H9 (cell line): ENCODE measurements around the gene ARMC5. TPM values are rescaled to one million over a fixed set of nuclear protein-coding genes. Genes with fewer than 3 reads are reported as not detected.

ENCODE experiments used
- DNase-seq: peaks from one replicate; pipeline ENCODE4 v3.0.0-alpha.2; 2017
- H2AFZ ChIP-seq: one replicate; pipeline ENCODE4 v1.6.1; 2013; ENCODE audit warnings: mild to moderate bottlenecking, low read length, control low read depth, moderate library complexity
- H2AK5ac ChIP-seq: 2 replicates; pipeline ENCODE4 v1.6.1; 2013; ENCODE audit warnings: low read length, control low read depth, mixed read lengths; ENCODE audit not compliant: insufficient read length
- H2BK120ac ChIP-seq: one replicate; pipeline ENCODE4 v1.6.1; 2013; ENCODE audit warnings: low read depth, mild to moderate bottlenecking, low read length, control low read depth, inconsistent platforms; ENCODE audit not compliant: poor library complexity, severe bottlenecking
- H2BK12ac ChIP-seq: 2 replicates; pipeline ENCODE4 v1.6.1; 2013; ENCODE audit warnings: low read length, control low read depth, mixed read lengths, low read depth; ENCODE audit not compliant: insufficient read length
- H2BK15ac ChIP-seq: 2 replicates; pipeline ENCODE4 v1.6.1; 2013; ENCODE audit warnings: low read depth, low read length, control low read depth
- H2BK20ac ChIP-seq: one replicate; pipeline ENCODE4 v1.6.1; 2013; ENCODE audit warnings: low read depth, mild to moderate bottlenecking, low read length, control low read depth, inconsistent platforms; ENCODE audit not compliant: poor library complexity, severe bottlenecking
- H2BK5ac ChIP-seq: 2 replicates; pipeline ENCODE4 v1.6.1; 2013; ENCODE audit warnings: low read length, control low read depth, mixed read lengths; ENCODE audit not compliant: insufficient read length
- H3K14ac ChIP-seq: 2 replicates; pipeline ENCODE4 v1.6.1; 2013; ENCODE audit warnings: low read length, control low read depth; ENCODE audit not compliant: insufficient read depth
- H3K18ac ChIP-seq: 2 replicates; pipeline ENCODE4 v1.6.1; 2013; ENCODE audit warnings: low read depth, mild to moderate bottlenecking, mixed read lengths, low read length, control low read depth; ENCODE audit not compliant: insufficient read length
- H3K23ac ChIP-seq: 2 replicates; pipeline ENCODE4 v1.6.1; 2013; ENCODE audit warnings: low read length, control low read depth, mixed read lengths, low read depth; ENCODE audit not compliant: insufficient read length
- H3K23me2 ChIP-seq: 2 replicates; pipeline ENCODE4 v1.6.1; 2013; ENCODE audit warnings: low read depth, mild to moderate bottlenecking, mixed read lengths, low read length, control low read depth; ENCODE audit not compliant: insufficient read length, poor library complexity, severe bottlenecking
- H3K27ac ChIP-seq: 2 replicates; pipeline ENCODE4 v1.5.1; 2013; ENCODE audit warnings: low read length, control low read depth, mixed read lengths, low read depth; ENCODE audit not compliant: insufficient read length
- H3K27me3 ChIP-seq: 2 replicates; pipeline ENCODE4 v1.6.1; 2013; ENCODE audit warnings: low read length, control low read depth, inconsistent platforms; ENCODE audit not compliant: insufficient read depth
- H3K4ac ChIP-seq: 2 replicates; pipeline ENCODE4 v1.6.1; 2013; ENCODE audit warnings: low read depth, mild to moderate bottlenecking, control low read depth, inconsistent platforms, low read length, moderate library complexity
- H3K4me1 ChIP-seq: 2 replicates; pipeline ENCODE4 v1.6.1; 2013; ENCODE audit warnings: low read length, control low read depth, inconsistent platforms; ENCODE audit not compliant: insufficient read depth
- H3K4me2 ChIP-seq: 2 replicates; pipeline ENCODE4 v1.6.1; 2013; ENCODE audit warnings: low read length, control low read depth, mixed read lengths; ENCODE audit not compliant: insufficient read length, insufficient read depth
- H3K56ac ChIP-seq: 2 replicates; pipeline ENCODE4 v1.6.1; 2013; ENCODE audit warnings: low read depth, mild to moderate bottlenecking, mixed read lengths, low read length, control low read depth; ENCODE audit not compliant: insufficient read length
- H3K79me1 ChIP-seq: 2 replicates; pipeline ENCODE4 v1.6.1; 2013; ENCODE audit warnings: low read depth, mild to moderate bottlenecking, moderate library complexity, low read length, control low read depth, inconsistent platforms; ENCODE audit not compliant: insufficient read depth, poor library complexity, severe bottlenecking
- H3K79me2 ChIP-seq: 2 replicates; pipeline ENCODE4 v1.6.1; 2013; ENCODE audit warnings: low read length, control low read depth, inconsistent platforms; ENCODE audit not compliant: insufficient read depth
- H3K9ac ChIP-seq: 2 replicates; pipeline ENCODE4 v1.6.1; 2013; ENCODE audit warnings: low read length, control low read depth, mixed read lengths; ENCODE audit not compliant: insufficient read length; ENCODE audit errors: extremely low read depth
- H3K9me3 ChIP-seq: one replicate; pipeline ENCODE4 v1.6.1; 2013; ENCODE audit warnings: low read depth, low read length, inconsistent platforms; ENCODE audit not compliant: control insufficient read depth
- H3T11ph ChIP-seq: one replicate; pipeline ENCODE4 v1.6.1; 2013; ENCODE audit warnings: mild to moderate bottlenecking, low read length, control low read depth, inconsistent platforms
- H4K20me1 ChIP-seq: one replicate; pipeline ENCODE4 v1.6.1; 2013; ENCODE audit not compliant: control insufficient read depth, insufficient read length, insufficient read depth
- H4K5ac ChIP-seq: 2 replicates; pipeline ENCODE4 v1.6.1; 2013; ENCODE audit warnings: low read depth, mild to moderate bottlenecking, mixed read lengths, low read length, control low read depth; ENCODE audit not compliant: insufficient read length
- H4K8ac ChIP-seq: replicated peaks from 2 replicates; pipeline ENCODE4 v1.6.1; 2013; ENCODE audit warnings: low read length, control low read depth, mixed read lengths, low read depth; ENCODE audit not compliant: insufficient read length
- H4K91ac ChIP-seq: 2 replicates; pipeline ENCODE4 v1.6.1; 2013; ENCODE audit warnings: low read depth, mild to moderate bottlenecking, moderate library complexity, mixed read lengths, low read length, control low read depth; ENCODE audit not compliant: insufficient read length
- H3K27ac Mint-ChIP-seq, 3 experiments: 2 replicates in 2 of 3; 3 replicates in 1 of 3; pipeline ENCODE4 v1.8.0; 2020 to 2021; ENCODE audit warnings: mixed read lengths in 3 of 3, mild to moderate bottlenecking in 1 of 3, moderate library complexity in 1 of 3
- H3K27me3 Mint-ChIP-seq: 2 replicates; pipeline ENCODE4 v1.8.0; 2021; ENCODE audit warnings: low read depth, mild to moderate bottlenecking, moderate library complexity, mixed read lengths
- H3K36me3 Mint-ChIP-seq, 3 experiments: 2 replicates in 2 of 3; 3 replicates in 1 of 3; pipeline ENCODE4 v1.8.0; 2020 to 2021; ENCODE audit warnings: low read depth in 3 of 3, mixed read lengths in 3 of 3; ENCODE audit not compliant: insufficient read depth in 1 of 3
- H3K4me1 Mint-ChIP-seq, 2 experiments: 2 replicates each; pipeline ENCODE4 v1.8.0; 2020; ENCODE audit warnings: mixed read lengths in 2 of 2
- H3K4me3 Mint-ChIP-seq, 2 experiments: 2 replicates in 1 of 2; 3 replicates in 1 of 2; pipeline ENCODE4 v1.8.0; 2020 to 2021; ENCODE audit warnings: mild to moderate bottlenecking in 2 of 2, mixed read lengths in 2 of 2, moderate library complexity in 1 of 2
- H3K9me3 Mint-ChIP-seq, 2 experiments: 2 replicates in 1 of 2; 3 replicates in 1 of 2; pipeline ENCODE4 v1.8.0; 2020; ENCODE audit warnings: mild to moderate bottlenecking in 2 of 2, mixed read lengths in 2 of 2, moderate library complexity in 1 of 2
- CTCF ChIP-seq: fragments of 200-600 bp; sonication (generic); conservative IDR thresholded peaks from 3 replicates; pipeline ENCODE4 v1.8.0; 2021; ENCODE audit warnings: antibody characterized with exemption, mild to moderate bottlenecking
- WGBS: extraction: QIAGEN DNeasy Blood & Tissue Kit; methylation state at CpG from one replicate; pipeline ENCODE4 v1.1.7; 2013; ENCODE audit warnings: missing lambda C conversion rate, low lambda C conversion rate, mixed read lengths; ENCODE audit not compliant: insufficient read length; ENCODE audit errors: extremely low coverage; 5-methylcytosine and 5-hydroxymethylcytosine counted together
- total RNA-seq: library from RNA; stranded (reverse); gene quantifications from 2 replicates; pipeline ENCODE4 v1.2.1, GENCODE V29; 2021

The ARMC5 gene
- total RNA-seq, 1 experiment from 2014 or later: 18.7 TPM

- H4K8ac ChIP-seq: no peak overlapping the region
- H3K27me3 ChIP-seq: peaks cover 1% of the 10 kb centered on the region; the same call in 1 of the 2 replicates
- no peak overlapping the region for H3K18ac ChIP-seq
- H2BK12ac ChIP-seq: no peak overlapping the region
- no peak overlapping the region for H3K56ac ChIP-seq
- no peak overlapping the region for H2AK5ac ChIP-seq
- no peak overlapping the region for H3T11ph ChIP-seq
- peak; percentile 43 for DNase-seq
- H3K4me1 Mint-ChIP-seq: peaks cover 21 to 26% of the 10 kb centered on the region in 2 experiments
- H3K27me3 Mint-ChIP-seq: peaks cover 68% of the 10 kb centered on the region
- H3K9me3 Mint-ChIP-seq: no peaks in the 10 kb centered on the region; a peak in 1 of 5 replicates
- no peak overlapping the region for H3K9ac ChIP-seq
- TF ChIP-seq CTCF: no peak
- H3K27ac Mint-ChIP-seq: no peak overlapping the region
- peaks cover 22% of the 10 kb centered on the region for H3K23me2 ChIP-seq
- H3K4ac ChIP-seq: no peak overlapping the region
- H2AFZ ChIP-seq: no peak overlapping the region
- H3K36me3 Mint-ChIP-seq: peaks cover 0 to 14% (median 1%) of the 10 kb centered on the region in 3 experiments; a peak in 3 of 7 replicates
- no peak overlapping the region for H4K91ac ChIP-seq
- H3K4me3 Mint-ChIP-seq: peak overlapping the region; percentile 73 to 85
- H3K79me2 ChIP-seq: no peaks in the 10 kb centered on the region
- H4K5ac ChIP-seq: no peak overlapping the region
- no peak overlapping the region for H2BK15ac ChIP-seq
- H4K20me1 ChIP-seq: no peaks in the 10 kb centered on the region
- no peaks in the 10 kb centered on the region for H3K9me3 ChIP-seq
- no peak overlapping the region for H3K23ac ChIP-seq
- no peak overlapping the region for H2BK5ac ChIP-seq
- no peak overlapping the region for H3K27ac ChIP-seq
- peaks cover 3% of the 10 kb centered on the region; the same call in 1 of the 2 replicates for H3K4me1 ChIP-seq
- no CpG with 5 or more reads among the region's 26 CpGs for WGBS
- H3K4me2 ChIP-seq: peak overlapping the region; percentile 90
- no peak overlapping the region for H2BK120ac ChIP-seq
- H3K14ac ChIP-seq: no peak overlapping the region
- no peaks in the 10 kb centered on the region for H3K79me1 ChIP-seq
- H2BK20ac ChIP-seq: no peak overlapping the region
Observed at GRCh38 chr16:31475946-31476302, 16.6 kb downstream of the ARMC5 start.
